ENCODE results near the gene ZMIZ1.

The ZMIZ1 gene

GRCh38 chr10:79237454-79238157 is 168.8 kb downstream of the ZMIZ1 start:
- no peak overlapping the region for H3K27ac ChIP-seq (ENCODE audit: low read depth, low read length)
- H3K9ac ChIP-seq (ENCODE audit: low read depth, low read length) = no peak overlapping the region
- H3K36me3 ChIP-seq (ENCODE audit: control insufficient read depth, insufficient read depth, low read length) = no peaks in the 10 kb centered on the region
- H3K4me3 ChIP-seq (ENCODE audit: low read depth, low read length) = no peak overlapping the region
- H3K27me3 ChIP-seq (ENCODE audit: control insufficient read depth, insufficient read depth, low read length) = peaks cover 74% of the 10 kb centered on the region
- no peaks in the 10 kb centered on the region for H3K9me3 ChIP-seq (ENCODE audit: control insufficient read depth, insufficient read depth, low read length)
- H3K4me1 ChIP-seq (ENCODE audit: control insufficient read depth, insufficient read depth, low read length) = peaks cover 58% of the 10 kb centered on the region

GRCh38 chr10:79238158-79238520 is 169.4 kb downstream of the ZMIZ1 start:
- H3K9me3 ChIP-seq (ENCODE audit: control insufficient read depth, insufficient read depth, low read length) = no peaks in the 10 kb centered on the region
- H3K27ac ChIP-seq (ENCODE audit: low read depth, low read length) = no peak overlapping the region
- H3K27me3 ChIP-seq (ENCODE audit: control insufficient read depth, insufficient read depth, low read length) = peaks cover 74% of the 10 kb centered on the region
- H3K4me3 ChIP-seq (ENCODE audit: low read depth, low read length) = no peak overlapping the region
- H3K4me1 ChIP-seq (ENCODE audit: control insufficient read depth, insufficient read depth, low read length) = peaks cover 58% of the 10 kb centered on the region
- no peak overlapping the region for H3K9ac ChIP-seq (ENCODE audit: low read depth, low read length)
- H3K36me3 ChIP-seq (ENCODE audit: control insufficient read depth, insufficient read depth, low read length) = no peaks in the 10 kb centered on the region

- H3K9ac ChIP-seq (ENCODE audit: low read depth, low read length) = no peak overlapping the region
Observed at GRCh38 chr10:79238606-79239005, 169.8 kb downstream of the ZMIZ1 start.

GRCh38 chr10:79239275-79239779 is 170.6 kb downstream of the ZMIZ1 start:
- Histone ChIP-seq H3K4me3 (ENCODE audit: low read depth, low read length) (0 out of 2 replicates have a peak overlapping the region, but pooled peaks have one; percentile 28), H3K36me3 (ENCODE audit: control insufficient read depth, insufficient read depth, low read length) (no peaks in the 10 kb centered on the region), H3K4me1 (ENCODE audit: control insufficient read depth, insufficient read depth, low read length) (peaks cover 62% of the 10 kb centered on the region), H3K27ac (ENCODE audit: low read depth, low read length) (peak overlapping the region; percentile 95), H3K9me3 (ENCODE audit: control insufficient read depth, insufficient read depth, low read length) (no peaks in the 10 kb centered on the region), H3K27me3 (ENCODE audit: control insufficient read depth, insufficient read depth, low read length) (peaks cover 78% of the 10 kb centered on the region), H3K9ac (ENCODE audit: low read depth, low read length) (no peak overlapping the region)

More at GRCh38 chr10:79238606-79239005, 169.8 kb downstream of the ZMIZ1 start:
- no peaks in the 10 kb centered on the region for H3K9me3 ChIP-seq (ENCODE audit: control insufficient read depth, insufficient read depth, low read length)
- no peak overlapping the region for H3K27ac ChIP-seq (ENCODE audit: low read depth, low read length)
- H3K4me1 ChIP-seq (ENCODE audit: control insufficient read depth, insufficient read depth, low read length) = peaks cover 58% of the 10 kb centered on the region
- no peak overlapping the region for H3K4me3 ChIP-seq (ENCODE audit: low read depth, low read length)
- peaks cover 75% of the 10 kb centered on the region for H3K27me3 ChIP-seq (ENCODE audit: control insufficient read depth, insufficient read depth, low read length)
- no peaks in the 10 kb centered on the region for H3K36me3 ChIP-seq (ENCODE audit: control insufficient read depth, insufficient read depth, low read length)

- Histone ChIP-seq H3K9ac (ENCODE audit: low read depth, low read length) (peak overlapping the region; percentile 42; the same call in 1 of the 2 replicates), H3K4me3 (ENCODE audit: low read depth, low read length) (peak overlapping the region; percentile 47), H3K27me3 (ENCODE audit: control insufficient read depth, insufficient read depth, low read length) (peaks cover 79% of the 10 kb centered on the region), H3K4me1 (ENCODE audit: control insufficient read depth, insufficient read depth, low read length) (peaks cover 62% of the 10 kb centered on the region), H3K27ac (ENCODE audit: low read depth, low read length) (peak overlapping the region; percentile 95), H3K36me3 (ENCODE audit: control insufficient read depth, insufficient read depth, low read length) (no peaks in the 10 kb centered on the region), H3K9me3 (ENCODE audit: control insufficient read depth, insufficient read depth, low read length) (no peaks in the 10 kb centered on the region)
Observed at GRCh38 chr10:79239924-79240581, 171.3 kb downstream of the ZMIZ1 start.

GRCh38 chr10:79241629-79241989 is 172.8 kb downstream of the ZMIZ1 start:
- Histone ChIP-seq H3K9me3 (ENCODE audit: control insufficient read depth, insufficient read depth, low read length) (no peaks in the 10 kb centered on the region), H3K27ac (ENCODE audit: low read depth, low read length) (no peak overlapping the region), H3K4me1 (ENCODE audit: control insufficient read depth, insufficient read depth, low read length) (peaks cover 53% of the 10 kb centered on the region), H3K36me3 (ENCODE audit: control insufficient read depth, insufficient read depth, low read length) (no peaks in the 10 kb centered on the region), H3K4me3 (ENCODE audit: low read depth, low read length) (peak overlapping the region; percentile 63), H3K27me3 (ENCODE audit: control insufficient read depth, insufficient read depth, low read length) (peaks cover 66% of the 10 kb centered on the region), H3K9ac (ENCODE audit: low read depth, low read length) (no peak overlapping the region)

- peaks cover 61% of the 10 kb centered on the region for H3K27me3 ChIP-seq (ENCODE audit: control insufficient read depth, insufficient read depth, low read length)
- peak overlapping the region; percentile 69 for H3K27ac ChIP-seq (ENCODE audit: low read depth, low read length)
- no peaks in the 10 kb centered on the region for H3K36me3 ChIP-seq (ENCODE audit: control insufficient read depth, insufficient read depth, low read length)
- H3K4me3 ChIP-seq (ENCODE audit: low read depth, low read length) = peak overlapping the region; percentile 63
- H3K4me1 ChIP-seq (ENCODE audit: control insufficient read depth, insufficient read depth, low read length) = peaks cover 48% of the 10 kb centered on the region
- H3K9ac ChIP-seq (ENCODE audit: low read depth, low read length) = no peak overlapping the region
- no peaks in the 10 kb centered on the region for H3K9me3 ChIP-seq (ENCODE audit: control insufficient read depth, insufficient read depth, low read length)
Observed at GRCh38 chr10:79241990-79242619, 173.3 kb downstream of the ZMIZ1 start.

- H3K9ac ChIP-seq (ENCODE audit: low read depth, low read length) = no peak overlapping the region; the same call in 1 of the 2 replicates
- no peaks in the 10 kb centered on the region for H3K9me3 ChIP-seq (ENCODE audit: control insufficient read depth, insufficient read depth, low read length)
- peak overlapping the region; percentile 63 for H3K4me3 ChIP-seq (ENCODE audit: low read depth, low read length)
- H3K27me3 ChIP-seq (ENCODE audit: control insufficient read depth, insufficient read depth, low read length) = peaks cover 56% of the 10 kb centered on the region
- peak overlapping the region; percentile 62 for H3K27ac ChIP-seq (ENCODE audit: low read depth, low read length)
- no peaks in the 10 kb centered on the region for H3K36me3 ChIP-seq (ENCODE audit: control insufficient read depth, insufficient read depth, low read length)
- H3K4me1 ChIP-seq (ENCODE audit: control insufficient read depth, insufficient read depth, low read length) = peaks cover 42% of the 10 kb centered on the region
Observed at GRCh38 chr10:79242620-79243152, 173.9 kb downstream of the ZMIZ1 start.

GRCh38 chr10:79243181-79244067 is 174.7 kb downstream of the ZMIZ1 start:
- peaks cover 43% of the 10 kb centered on the region for H3K4me1 ChIP-seq (ENCODE audit: control insufficient read depth, insufficient read depth, low read length)
- H3K27me3 ChIP-seq (ENCODE audit: control insufficient read depth, insufficient read depth, low read length) = peaks cover 48% of the 10 kb centered on the region
- H3K9me3 ChIP-seq (ENCODE audit: control insufficient read depth, insufficient read depth, low read length) = no peaks in the 10 kb centered on the region
- no peak overlapping the region for H3K9ac ChIP-seq (ENCODE audit: low read depth, low read length)
- peak overlapping the region; percentile 62 for H3K27ac ChIP-seq (ENCODE audit: low read depth, low read length)
- H3K36me3 ChIP-seq (ENCODE audit: control insufficient read depth, insufficient read depth, low read length) = no peaks in the 10 kb centered on the region
- H3K4me3 ChIP-seq (ENCODE audit: low read depth, low read length) = peak overlapping the region; percentile 53

- Histone ChIP-seq H3K9ac (ENCODE audit: low read depth, low read length) (no peak overlapping the region), H3K27ac (ENCODE audit: low read depth, low read length) (no peak overlapping the region), H3K9me3 (ENCODE audit: control insufficient read depth, insufficient read depth, low read length) (no peaks in the 10 kb centered on the region), H3K36me3 (ENCODE audit: control insufficient read depth, insufficient read depth, low read length) (no peaks in the 10 kb centered on the region), H3K4me1 (ENCODE audit: control insufficient read depth, insufficient read depth, low read length) (peaks cover 41% of the 10 kb centered on the region), H3K4me3 (ENCODE audit: low read depth, low read length) (peak overlapping the region; percentile 53), H3K27me3 (ENCODE audit: control insufficient read depth, insufficient read depth, low read length) (peaks cover 42% of the 10 kb centered on the region)
Observed at GRCh38 chr10:79244068-79244442, 175.3 kb downstream of the ZMIZ1 start.

Measured in HUES48 (cell line).